Gastroesophageal sphincter (tissue), 3 donors: ENCODE measurements around the gene LAMC1.

Experiments used
- EP300 ChIP-seq: sonication (generic); formaldehyde crosslinking; IDR thresholded peaks from one replicate; pipeline ENCODE4 v1.6.1; 2017; ENCODE audit warnings: antibody characterized with exemption, mild to moderate bottlenecking
- POLR2A ChIP-seq, 2 donors: fragments of 450-650 bp; IDR thresholded peaks; one replicate each; pipeline ENCODE4 v1.6.1; 2017; ENCODE audit warnings: antibody characterized with exemption in 2 of 2, mild to moderate bottlenecking in 2 of 2, moderate library complexity in 1 of 2
- POLR2AphosphoS5 ChIP-seq: sonication (generic); formaldehyde crosslinking; IDR thresholded peaks from one replicate; pipeline ENCODE4 v1.6.1; 2017; ENCODE audit warnings: antibody characterized with exemption
- TF ChIP-seq, protein P1 (sequence below), 4 experiments: fragments of 200-600 bp in 2 of 4; fragments of 450-650 bp in 2 of 4; sonication (generic) in 1 of 4; IDR thresholded peaks; one replicate each; pipeline ENCODE4 v1.5.1; 2017 to 2019; ENCODE audit warnings: antibody characterized with exemption in 4 of 4, mild to moderate bottlenecking in 2 of 4, moderate library complexity in 2 of 4

DNA sequence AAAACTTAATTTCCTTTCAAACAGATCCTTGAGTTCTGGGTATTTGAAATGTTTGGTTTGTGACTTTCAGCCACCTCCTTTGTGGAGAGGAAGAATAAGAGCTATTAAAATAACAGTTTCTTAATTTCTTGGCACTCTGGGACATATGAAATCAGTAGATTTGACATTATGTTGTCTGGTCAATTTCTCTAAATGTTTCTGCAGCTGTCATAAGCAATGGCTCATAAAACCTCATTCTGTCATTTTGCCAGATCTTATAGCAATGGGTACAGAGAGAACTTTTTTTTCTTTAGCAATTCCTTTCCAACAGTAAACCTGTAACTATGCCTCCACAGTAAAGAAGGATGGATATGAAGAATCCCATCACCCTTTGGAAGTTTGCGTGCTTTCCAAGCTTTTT is 52.6 kb downstream of the LAMC1 start:
- TF ChIP-seq POLR2AphosphoS5 (no peak), POLR2A (IDR thresholded peaks at IDR 0.05) (no peak), EP300 (no peak)
- TF ChIP-seq, protein P1, sequence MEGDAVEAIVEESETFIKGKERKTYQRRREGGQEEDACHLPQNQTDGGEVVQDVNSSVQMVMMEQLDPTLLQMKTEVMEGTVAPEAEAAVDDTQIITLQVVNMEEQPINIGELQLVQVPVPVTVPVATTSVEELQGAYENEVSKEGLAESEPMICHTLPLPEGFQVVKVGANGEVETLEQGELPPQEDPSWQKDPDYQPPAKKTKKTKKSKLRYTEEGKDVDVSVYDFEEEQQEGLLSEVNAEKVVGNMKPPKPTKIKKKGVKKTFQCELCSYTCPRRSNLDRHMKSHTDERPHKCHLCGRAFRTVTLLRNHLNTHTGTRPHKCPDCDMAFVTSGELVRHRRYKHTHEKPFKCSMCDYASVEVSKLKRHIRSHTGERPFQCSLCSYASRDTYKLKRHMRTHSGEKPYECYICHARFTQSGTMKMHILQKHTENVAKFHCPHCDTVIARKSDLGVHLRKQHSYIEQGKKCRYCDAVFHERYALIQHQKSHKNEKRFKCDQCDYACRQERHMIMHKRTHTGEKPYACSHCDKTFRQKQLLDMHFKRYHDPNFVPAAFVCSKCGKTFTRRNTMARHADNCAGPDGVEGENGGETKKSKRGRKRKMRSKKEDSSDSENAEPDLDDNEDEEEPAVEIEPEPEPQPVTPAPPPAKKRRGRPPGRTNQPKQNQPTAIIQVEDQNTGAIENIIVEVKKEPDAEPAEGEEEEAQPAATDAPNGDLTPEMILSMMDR (IDR thresholded peaks at IDR 0.05), result no peak
